DND-41 (cell line): Measurements from ENCODE around the gene NSDHL.

Experiments
- ATAC-seq: fragments of 200-7000 bp; cut with Tn5 transposase; 3 replicates; pipeline ENCODE4 v1.9.1; 2021; ENCODE audit warnings: low read depth; ENCODE audit not compliant: insufficient read depth
- DNase-seq: peaks from one replicate; pipeline ENCODE4 v3.0.0-alpha.2; 2020
- H2AFZ ChIP-seq: 2 replicates; pipeline ENCODE4 v1.6.0; 2012; ENCODE audit warnings: low read depth, low read length
- H3K27ac ChIP-seq: 2 replicates; pipeline ENCODE4 v1.5.1; 2012; ENCODE audit warnings: low read length, inconsistent platforms
- H3K27me3 ChIP-seq: fragments of 200-600 bp; sonication (generic); 2 replicates; pipeline ENCODE4 v1.6.0; 2012; ENCODE audit warnings: low read length, mild to moderate bottlenecking, inconsistent platforms; ENCODE audit not compliant: insufficient read depth, poor library complexity
- H3K36me3 ChIP-seq: 2 replicates; pipeline ENCODE4 v1.5.1; 2012; ENCODE audit warnings: low read length, inconsistent platforms; ENCODE audit not compliant: insufficient read depth
- H3K4me1 ChIP-seq: 2 replicates; pipeline ENCODE4 v1.5.1; 2012; ENCODE audit warnings: mild to moderate bottlenecking, low read length; ENCODE audit not compliant: insufficient read depth
- H3K4me2 ChIP-seq: 2 replicates; pipeline ENCODE4 v1.6.0; 2012; ENCODE audit warnings: mild to moderate bottlenecking, moderate library complexity, low read length, inconsistent platforms; ENCODE audit not compliant: insufficient read depth
- H3K4me3 ChIP-seq, 2 experiments: fragments of 200-600 bp in 1 of 2; shearing (Covaris generic) in 1 of 2; 2 replicates each; pipeline ENCODE4 v1.5.1; 2012 to 2016; ENCODE audit warnings: inconsistent platforms in 2 of 2, low read length in 2 of 2, mild to moderate bottlenecking in 2 of 2, low read depth in 1 of 2, moderate library complexity in 1 of 2
- H3K79me2 ChIP-seq: 2 replicates; pipeline ENCODE4 v1.6.0; 2012; ENCODE audit warnings: low read length, inconsistent platforms; ENCODE audit not compliant: insufficient read depth
- H3K9ac ChIP-seq: 2 replicates; pipeline ENCODE4 v1.6.0; 2012; ENCODE audit warnings: low read depth, mild to moderate bottlenecking, inconsistent platforms, low read length, moderate library complexity
- H3K9me3 ChIP-seq: 2 replicates; pipeline ENCODE4 v1.5.1; 2012; ENCODE audit warnings: low read length, moderate library complexity, mild to moderate bottlenecking, inconsistent platforms; ENCODE audit not compliant: insufficient read depth, severe bottlenecking
- H4K20me1 ChIP-seq: 2 replicates; pipeline ENCODE4 v1.6.0; 2012; ENCODE audit warnings: low read length; ENCODE audit not compliant: insufficient read depth
- EZH2 ChIP-seq: IDR thresholded peaks from 3 replicates; pipeline ENCODE4 v1.6.1; 2012; ENCODE audit warnings: borderline replicate concordance, low read depth, mild to moderate bottlenecking, moderate library complexity, low read length, inconsistent platforms; ENCODE audit not compliant: severe bottlenecking
- TF ChIP-seq, protein P1 (sequence below): IDR thresholded peaks from 2 replicates; pipeline ENCODE4 v1.5.1; 2012; ENCODE audit warnings: borderline replicate concordance, low read length, moderate library complexity, mild to moderate bottlenecking; ENCODE audit not compliant: poor library complexity, severe bottlenecking; ENCODE audit errors: extremely low read depth

Gene NSDHL

DNA sequence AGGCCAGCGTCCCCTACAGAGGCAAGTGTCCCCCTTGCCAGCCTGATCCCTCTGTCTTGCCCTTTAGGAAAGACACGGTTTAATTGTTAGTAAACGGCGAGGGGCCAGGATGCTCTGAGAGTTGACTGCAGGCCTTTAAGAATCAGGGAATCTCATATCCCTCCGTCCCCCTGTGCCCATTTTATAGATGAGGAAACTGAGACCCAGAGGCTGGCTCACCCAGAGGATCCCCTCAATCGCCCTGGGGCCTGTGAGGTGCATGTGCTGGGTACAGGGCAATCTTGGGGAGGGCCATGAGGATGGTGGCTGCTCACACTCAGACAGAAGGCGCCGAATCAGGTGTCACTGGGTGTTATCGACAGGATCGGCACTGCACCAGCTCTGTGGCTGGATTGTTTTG lies 67.6 kb downstream of the NSDHL start:
- Histone ChIP-seq H3K36me3 (no peaks in the 10 kb centered on the region), H4K20me1 (no peaks in the 10 kb centered on the region), H3K4me1 (no peaks in the 10 kb centered on the region), H3K79me2 (no peaks in the 10 kb centered on the region), H3K9me3 (no peaks in the 10 kb centered on the region), H3K4me3 (no peak overlapping the region), H2AFZ (no peak overlapping the region), H3K9ac (no peak overlapping the region), H3K27ac (no peak overlapping the region), H3K4me2 (no peak overlapping the region), H3K27me3 (no peaks in the 10 kb centered on the region)
- no peak for ATAC-seq
- TF ChIP-seq, protein P1, sequence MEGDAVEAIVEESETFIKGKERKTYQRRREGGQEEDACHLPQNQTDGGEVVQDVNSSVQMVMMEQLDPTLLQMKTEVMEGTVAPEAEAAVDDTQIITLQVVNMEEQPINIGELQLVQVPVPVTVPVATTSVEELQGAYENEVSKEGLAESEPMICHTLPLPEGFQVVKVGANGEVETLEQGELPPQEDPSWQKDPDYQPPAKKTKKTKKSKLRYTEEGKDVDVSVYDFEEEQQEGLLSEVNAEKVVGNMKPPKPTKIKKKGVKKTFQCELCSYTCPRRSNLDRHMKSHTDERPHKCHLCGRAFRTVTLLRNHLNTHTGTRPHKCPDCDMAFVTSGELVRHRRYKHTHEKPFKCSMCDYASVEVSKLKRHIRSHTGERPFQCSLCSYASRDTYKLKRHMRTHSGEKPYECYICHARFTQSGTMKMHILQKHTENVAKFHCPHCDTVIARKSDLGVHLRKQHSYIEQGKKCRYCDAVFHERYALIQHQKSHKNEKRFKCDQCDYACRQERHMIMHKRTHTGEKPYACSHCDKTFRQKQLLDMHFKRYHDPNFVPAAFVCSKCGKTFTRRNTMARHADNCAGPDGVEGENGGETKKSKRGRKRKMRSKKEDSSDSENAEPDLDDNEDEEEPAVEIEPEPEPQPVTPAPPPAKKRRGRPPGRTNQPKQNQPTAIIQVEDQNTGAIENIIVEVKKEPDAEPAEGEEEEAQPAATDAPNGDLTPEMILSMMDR, result no peak
- no peak for TF ChIP-seq EZH2
- DNase-seq, result no peak

DNA sequence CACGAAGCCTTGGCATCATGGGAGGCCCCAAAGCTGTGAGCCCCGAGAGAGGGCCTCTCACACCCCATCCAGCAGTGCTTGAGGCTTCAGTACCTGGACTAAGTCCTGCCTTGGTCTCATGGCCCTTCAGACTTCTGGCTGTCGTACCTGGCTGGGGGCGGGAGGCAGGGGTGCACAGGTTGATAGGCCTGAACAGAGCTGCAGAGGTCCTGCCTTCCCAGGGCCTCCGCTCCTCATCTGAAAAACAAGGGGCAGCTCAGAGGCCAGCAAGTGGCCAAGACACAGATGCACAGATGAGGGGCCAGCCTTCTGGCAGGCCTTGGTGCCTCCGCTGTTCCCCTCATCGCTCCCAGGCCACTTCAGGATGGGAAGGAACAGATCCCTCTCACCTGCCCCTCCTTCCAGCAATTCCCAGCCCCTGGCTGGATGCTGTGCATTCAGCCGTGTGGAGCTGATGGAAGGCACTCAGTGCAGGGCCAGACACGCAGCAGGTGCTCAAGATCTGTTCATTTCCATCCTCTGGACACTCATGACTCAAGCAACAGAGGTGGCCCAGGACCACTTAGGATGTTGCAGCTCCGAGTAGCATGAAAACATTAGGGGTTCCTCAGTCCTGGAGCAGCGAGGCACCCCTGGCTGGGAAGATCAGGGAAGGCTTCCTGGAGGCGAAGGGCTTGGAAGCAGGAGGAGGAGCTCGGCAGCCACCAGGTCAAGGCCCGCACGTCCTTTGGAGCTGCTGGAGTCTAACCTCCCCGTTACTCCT lies 68.4 kb downstream of the NSDHL start:
- Histone ChIP-seq H3K9ac (no peak overlapping the region), H3K4me3 (no peak overlapping the region), H3K36me3 (no peaks in the 10 kb centered on the region), H2AFZ (no peak overlapping the region), H3K27ac (no peak overlapping the region), H4K20me1 (no peaks in the 10 kb centered on the region), H3K4me2 (no peak overlapping the region), H3K9me3 (no peaks in the 10 kb centered on the region), H3K27me3 (no peaks in the 10 kb centered on the region), H3K79me2 (no peaks in the 10 kb centered on the region), H3K4me1 (no peaks in the 10 kb centered on the region)
- ATAC-seq (no peak), DNase-seq (no peak)
- no peak for TF ChIP-seq EZH2
- TF ChIP-seq, protein P1, result no peak

DNA sequence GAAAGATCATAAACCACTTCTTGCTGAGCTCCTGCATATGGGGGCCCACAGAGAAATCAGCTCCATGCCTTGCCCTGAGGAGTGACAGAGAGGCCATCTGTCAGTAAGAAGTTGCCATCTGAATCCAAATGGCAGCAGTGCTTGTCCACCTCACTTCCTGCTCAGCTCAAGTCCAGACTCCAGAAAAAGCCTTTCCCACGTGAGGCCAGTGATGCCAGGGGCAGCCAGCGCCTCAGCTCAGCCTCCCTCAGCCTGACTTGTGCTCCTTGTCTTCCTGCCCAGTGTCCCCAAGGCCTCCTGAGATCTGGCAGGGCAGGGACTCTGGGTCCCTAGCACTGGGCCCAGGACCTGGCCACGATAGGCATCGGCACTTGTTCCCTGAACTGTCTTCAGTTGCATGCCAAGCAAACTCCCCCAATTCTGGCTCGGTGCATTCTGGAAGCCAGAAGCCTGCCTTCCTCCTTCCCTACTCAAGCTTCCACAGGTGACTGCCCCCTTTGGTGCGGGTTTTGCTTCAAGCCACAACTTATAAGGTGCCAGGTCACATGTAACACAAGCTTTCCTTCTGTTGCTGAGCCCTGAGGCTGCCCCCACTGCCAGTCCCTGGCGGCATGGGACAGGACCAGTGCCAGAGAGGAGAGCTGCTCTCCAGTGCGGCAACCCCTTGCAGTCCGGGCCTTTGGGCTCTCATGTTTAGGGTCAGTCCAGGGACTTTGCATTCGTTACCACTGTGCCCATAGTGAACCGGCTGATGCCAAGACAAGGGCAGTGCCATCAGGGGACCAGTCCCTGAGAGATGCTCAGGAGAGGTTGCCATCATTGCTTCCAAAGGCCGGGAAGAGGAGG lies 69.2 kb downstream of the NSDHL start:
- Histone ChIP-seq H2AFZ (no peak overlapping the region), H3K9me3 (no peaks in the 10 kb centered on the region), H4K20me1 (no peaks in the 10 kb centered on the region), H3K79me2 (no peaks in the 10 kb centered on the region), H3K4me3 (no peak overlapping the region), H3K36me3 (no peaks in the 10 kb centered on the region), H3K27ac (no peak overlapping the region), H3K4me1 (no peaks in the 10 kb centered on the region), H3K27me3 (no peaks in the 10 kb centered on the region), H3K4me2 (no peak overlapping the region), H3K9ac (no peak overlapping the region)
- DNase-seq (no peak), ATAC-seq (no peak)
- TF ChIP-seq, protein P1, result no peak
- TF ChIP-seq EZH2, result no peak
